Panc1 (cell line): ENCODE data around the gene ADD2. TPM values are rescaled to one million over a fixed set of nuclear protein-coding genes. Genes with fewer than 3 reads are reported as not detected.

Experiments used
- ATAC-seq: fragments of 200-7000 bp; cut with Tn5 transposase; 2 replicates; pipeline ENCODE4 v1.9.1; 2020; ENCODE audit warnings: mild to moderate bottlenecking, moderate library complexity
- BruUV-seq: library from RNA; stranded (reverse); fragments of 400-500 nt; replicated peaks from 2 replicates; lab custom pipeline; 2021; lab: Mats Ljungman, UMichigan
- CTCF ChIA-PET: fragments of 300-600 bp; sonication (Branson Sonifier 250); formaldehyde crosslinking; loops from one replicate; lab custom pipeline; 2022; ENCODE audit warnings: antibody characterized with exemption; lab: Charles Lee
- POLR2A ChIA-PET: fragments of 300-600 bp; sonication (Branson Sonifier 250); formaldehyde crosslinking; loops from one replicate; lab custom pipeline; 2022; ENCODE audit warnings: antibody characterized with exemption; lab: Charles Lee
- DNase-seq: peaks from one replicate; pipeline ENCODE4 v3.0.0-alpha.2; 2010; ENCODE audit warnings: low read depth, low spot score
- H3K27ac ChIP-seq: 2 replicates; pipeline ENCODE4 v1.5.1; 2011; ENCODE audit warnings: mild to moderate bottlenecking, low read length, inconsistent platforms
- H3K27me3 ChIP-seq: fragments of 200-500 bp; sonication (Bioruptor generic); 2 replicates; pipeline ENCODE4 v1.6.0; 2014; ENCODE audit warnings: low read length, inconsistent platforms; ENCODE audit not compliant: control insufficient read depth, insufficient read depth
- H3K36me3 ChIP-seq: fragments of 200-500 bp; sonication (Bioruptor generic); 2 replicates; pipeline ENCODE4 v1.5.1; 2014; ENCODE audit warnings: inconsistent platforms, mild to moderate bottlenecking, low read length, moderate library complexity; ENCODE audit not compliant: control insufficient read depth, insufficient read depth
- H3K4me1 ChIP-seq: 2 replicates; pipeline ENCODE4 v1.5.1; 2011; ENCODE audit warnings: inconsistent platforms, mild to moderate bottlenecking, low read length, moderate library complexity; ENCODE audit not compliant: control insufficient read depth, insufficient read depth
- H3K4me3 ChIP-seq, 2 experiments: 2 replicates each; pipeline ENCODE4 v1.5.1; 2011 to 2012; ENCODE audit warnings: low read depth in 2 of 2, low read length in 2 of 2, mild to moderate bottlenecking in 2 of 2, inconsistent platforms in 1 of 2, moderate library complexity in 1 of 2
- H3K9me3 ChIP-seq: fragments of 200-500 bp; sonication (Bioruptor generic); 2 replicates; pipeline ENCODE4 v1.5.1; 2014; ENCODE audit warnings: low read depth, mild to moderate bottlenecking, inconsistent platforms, low read length, moderate library complexity; ENCODE audit not compliant: control insufficient read depth, insufficient read depth
- CTCF ChIP-seq: fragments of 450-650 bp; IDR thresholded peaks from 2 replicates; pipeline ENCODE4 v1.5.1; 2017; ENCODE audit warnings: mild to moderate bottlenecking
- POLR2AphosphoS5 ChIP-seq: IDR thresholded peaks from 2 replicates; pipeline ENCODE4 v1.6.1; 2012; ENCODE audit warnings: mild to moderate bottlenecking, low read depth, low read length, moderate library complexity
- REST ChIP-seq, 2 experiments: IDR thresholded peaks; 2 replicates each; pipeline ENCODE4 v1.6.1; 2011 to 2012; ENCODE audit warnings: low read depth in 2 of 2, control low read depth in 1 of 2, low read length in 1 of 2, mild to moderate bottlenecking in 1 of 2, moderate library complexity in 1 of 2; ENCODE audit not compliant: insufficient read depth in 1 of 2
- SIN3A ChIP-seq: IDR thresholded peaks from 2 replicates; pipeline ENCODE4 v1.6.1; 2012; ENCODE audit warnings: low read depth, mild to moderate bottlenecking, low read length, moderate library complexity, borderline replicate concordance; ENCODE audit not compliant: insufficient read depth
- TCF7L2 ChIP-seq: IDR thresholded peaks from 2 replicates; pipeline ENCODE4 v1.6.1; 2011; ENCODE audit warnings: mild to moderate bottlenecking, low read depth, low read length, inconsistent platforms
- in situ Hi-C: cut with HindIII; loops from 2 replicates; pipeline ENCODE4 v1.10.0; 2016; ENCODE audit warnings: low sequenced_read_pairs, low pct_unique_long_range_greater_than_20kb
- intact Hi-C: fragments of 100-400 bp; cut with micrococcal nuclease; formaldehyde crosslinking; loops from one replicate; pipeline ENCODE4 v1.10.0; 2022; ENCODE audit not compliant: unreplicated experiment
- total RNA-seq: library from RNA; stranded (reverse); gene quantifications from one replicate; pipeline ENCODE4 v1.2.1, GENCODE V29; 2021; ENCODE audit not compliant: unreplicated experiment

ADD2 gene
- total RNA-seq, 1 experiment from 2014 or later: 0.26 TPM

DNA sequence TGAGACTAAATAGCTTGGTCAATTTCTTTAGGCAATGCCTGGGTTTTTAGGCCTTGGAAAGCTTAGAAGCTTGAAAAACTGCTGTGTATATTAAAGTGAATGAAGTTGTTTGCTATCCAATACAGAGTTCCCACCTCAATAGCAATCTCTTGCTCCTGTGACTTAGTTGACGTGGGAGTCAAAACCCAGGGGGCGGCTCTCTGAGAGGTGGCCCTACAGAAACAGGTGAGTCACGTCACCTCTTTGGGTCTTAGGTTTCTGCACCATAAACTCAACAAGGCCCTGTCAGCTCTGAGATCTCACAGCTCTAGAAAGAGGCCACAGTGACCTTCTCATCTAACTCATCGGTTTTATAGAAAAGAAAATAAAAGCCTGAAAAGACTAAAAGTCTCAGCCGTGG, 79.6 kb downstream of the ADD2 start:
- Histone ChIP-seq H3K9me3 (no peaks in the 10 kb centered on the region), H3K27ac (no peak overlapping the region), H3K4me1 (no peaks in the 10 kb centered on the region), H3K4me3 (no peak overlapping the region), H3K36me3 (no peaks in the 10 kb centered on the region), H3K27me3 (peaks cover 2% of the 10 kb centered on the region; the same call in 1 of the 2 replicates)
- TF ChIP-seq POLR2AphosphoS5: no peak
- TF ChIP-seq CTCF: no peak
- no peak for TF ChIP-seq REST (IDR thresholded peaks at IDR 0.05; ENCODE audit: insufficient read depth in 1 of 2, low read depth in 2 of 2, low read length in 1 of 2)
- no peak for TF ChIP-seq SIN3A
- TF ChIP-seq TCF7L2: no peak
- in situ Hi-C loops: no loop called here
- CTCF ChIA-PET: no interaction called here
- ATAC-seq (no peak), DNase-seq (no peak)
- intact Hi-C loops: no loop called here
- POLR2A ChIA-PET: no interaction called here
- BruUV-seq: no TSS peak

GRCh38 chr2:70687461-70687795, 80.6 kb downstream of the ADD2 start:
- Histone ChIP-seq H3K36me3 (no peaks in the 10 kb centered on the region), H3K27ac (no peak overlapping the region), H3K27me3 (peaks cover 2% of the 10 kb centered on the region; the same call in 1 of the 2 replicates), H3K4me1 (no peaks in the 10 kb centered on the region), H3K4me3 (no peak overlapping the region), H3K9me3 (no peaks in the 10 kb centered on the region)
- no TSS peak for BruUV-seq
- DNase-seq: no peak
- CTCF ChIA-PET: interaction anchor here (0.5 kb wide), 1 partner anchor 22 kb away, joined by 13 read pairs; no protein-coding TSS in a partner anchor
- no peak for ATAC-seq
- POLR2A ChIA-PET: no interaction called here
- intact Hi-C loops: no loop called here
- no peak for TF ChIP-seq TCF7L2
- no peak for TF ChIP-seq SIN3A
- TF ChIP-seq REST (IDR thresholded peaks at IDR 0.05; ENCODE audit: insufficient read depth in 1 of 2, low read depth in 2 of 2, low read length in 1 of 2): no peak
- no peak for TF ChIP-seq POLR2AphosphoS5
- TF ChIP-seq CTCF: no peak
- in situ Hi-C loops: no loop called here
